Endothelial cell of umbilical vein (primary cell): ENCODE results near the gene EDN1. TPM values are rescaled to one million over a fixed set of nuclear protein-coding genes. Genes with fewer than 3 reads are reported as not detected.

Experiments
- BruUV-seq: library from RNA; stranded (reverse); fragments of 400-500 nt; replicated peaks from 2 replicates; lab custom pipeline; 2021; lab: Mats Ljungman, UMichigan
- CTCF ChIA-PET: fragments of 300-600, 350-600 bp; sonication (Branson Sonifier 250); formaldehyde crosslinking; loops from one replicate; lab custom pipeline; 2021; ENCODE audit warnings: antibody characterized with exemption, inconsistent platforms; lab: Charles Lee
- POLR2A ChIA-PET: fragments of 300-600, 350-600 bp; sonication (Branson Sonifier 250); formaldehyde crosslinking; loops from one replicate; lab custom pipeline; 2021; ENCODE audit warnings: antibody characterized with exemption, inconsistent platforms; lab: Charles Lee
- DNase-seq: peaks from one replicate; pipeline ENCODE4 v3.0.0-alpha.2; 2011; ENCODE audit warnings: low read depth, low spot score
- FAIRE-seq: peaks from 2 replicates; lab custom pipeline; 2011; peaks lifted over from hg19 to GRCh38; lab: Jason Lieb, UNC
- H2AFZ ChIP-seq: 2 replicates; pipeline ENCODE4 v1.6.0; 2012; ENCODE audit warnings: low read depth, low read length, control low read depth, inconsistent platforms
- H3K27ac ChIP-seq: 2 replicates; pipeline ENCODE4 v1.5.1; 2011; ENCODE audit warnings: low read depth, mild to moderate bottlenecking, control low read depth, low read length, moderate library complexity; ENCODE audit not compliant: insufficient read depth
- H3K27me3 ChIP-seq, 2 experiments: 2 replicates each; pipeline versions ENCODE4 v1.6.0 to v1.6.1; 2011; ENCODE audit warnings: low read length in 2 of 2, mixed read lengths in 1 of 2; ENCODE audit not compliant: control insufficient read depth in 2 of 2, insufficient read depth in 2 of 2
- H3K36me3 ChIP-seq, 2 experiments: 2 replicates in 1 of 2; 3 replicates in 1 of 2; pipeline ENCODE4 v1.5.1; 2011; ENCODE audit warnings: low read length in 2 of 2, mild to moderate bottlenecking in 1 of 2, moderate library complexity in 1 of 2; ENCODE audit not compliant: control insufficient read depth in 2 of 2, insufficient read depth in 2 of 2; ENCODE audit errors: extremely low read depth in 1 of 2
- H3K4me1 ChIP-seq: 3 replicates; pipeline ENCODE4 v1.5.1; 2011; ENCODE audit warnings: mild to moderate bottlenecking, low read length; ENCODE audit not compliant: control insufficient read depth, insufficient read depth; ENCODE audit errors: extremely low read depth
- H3K4me2 ChIP-seq: 2 replicates; pipeline ENCODE4 v1.6.1; 2011; ENCODE audit warnings: low read length, control low read depth, mixed read lengths; ENCODE audit not compliant: insufficient read depth
- H3K4me3 ChIP-seq, 3 experiments: fragments of 200-600 bp in 1 of 3; sonication (generic), shearing (Covaris generic) in 1 of 3; replicated peaks in 1 of 3; 2 replicates each; pipeline ENCODE4 v1.5.1; 2011 to 2016; ENCODE audit warnings: control low read depth in 3 of 3, low read length in 3 of 3, mild to moderate bottlenecking in 2 of 3, inconsistent platforms in 1 of 3, low read depth in 1 of 3, moderate library complexity in 1 of 3; ENCODE audit not compliant: insufficient read depth in 1 of 3
- H3K79me2 ChIP-seq: 2 replicates; pipeline ENCODE4 v1.6.0; 2012; ENCODE audit warnings: low read length, inconsistent platforms; ENCODE audit not compliant: control insufficient read depth, insufficient read depth
- H3K9ac ChIP-seq: replicated peaks from 2 replicates; pipeline ENCODE3; 2011; ENCODE audit warnings: low read length, control low read depth; ENCODE audit not compliant: insufficient read depth; ENCODE audit errors: extremely low read depth
- H3K9me1 ChIP-seq: replicated peaks from 3 replicates; pipeline ENCODE4 v1.6.0; 2011; ENCODE audit warnings: mild to moderate bottlenecking, low read length; ENCODE audit not compliant: control insufficient read depth, insufficient read depth; ENCODE audit errors: extremely low read depth
- H3K9me3 ChIP-seq: replicated peaks from 2 replicates; pipeline ENCODE4 v1.5.1; 2012; ENCODE audit warnings: low read length, inconsistent platforms; ENCODE audit not compliant: control insufficient read depth, insufficient read depth
- H4K20me1 ChIP-seq: replicated peaks from 2 replicates; pipeline ENCODE3; 2011; ENCODE audit warnings: mild to moderate bottlenecking, low read length; ENCODE audit not compliant: control insufficient read depth, insufficient read depth; ENCODE audit errors: extremely low read depth
- CTCF ChIP-seq, 2 donors: IDR thresholded peaks; 1 replicate in 1 of 2; 2 replicates in 1 of 2; pipeline ENCODE4 v1.5.1; 2011; ENCODE audit warnings: low read length in 2 of 2, mild to moderate bottlenecking in 2 of 2, moderate library complexity in 2 of 2, control low read depth in 1 of 2, inconsistent platforms in 1 of 2, low read depth in 1 of 2; ENCODE audit not compliant: insufficient read depth in 1 of 2; ENCODE audit errors: extremely low read depth in 1 of 2
- POLR2AphosphoS5 ChIP-seq: IDR thresholded peaks from 2 replicates; pipeline ENCODE4 v1.6.1; 2012; ENCODE audit warnings: low read depth, mild to moderate bottlenecking, control low read depth, low read length, moderate library complexity; ENCODE audit not compliant: insufficient read depth
- dilution Hi-C: fragments of 300-500 bp; cut with MboI; formaldehyde crosslinking; loops from one replicate; pipeline ENCODE4 v1.15.0; 2019; ENCODE audit warnings: low sequenced_read_pairs; ENCODE audit not compliant: extremely low pct_ligation_motif_present
- intact Hi-C: fragments of 100-400 bp; cut with micrococcal nuclease; formaldehyde crosslinking; loops from one replicate; pipeline ENCODE4 v1.10.0; 2022
- polyA plus RNA-seq, 4 experiments: library from polyadenylated mRNA; depleted of rRNA in 3 of 4; stranded (reverse) in 3 of 4; unstranded in 1 of 4; fragments of >200 nt; gene quantifications; 2 replicates each; pipeline versions ENCODE4 v1.2.1 to v1.2.3, GENCODE V29; 2011 to 2012; ENCODE audit warnings: missing spikeins in 1 of 4
- total RNA-seq: library from RNA; stranded (reverse); gene quantifications from 2 replicates; pipeline ENCODE4 v1.2.3, GENCODE V29; 2021

EDN1 gene
- total and polyA plus RNA-seq, 2 donors (not counting 3 experiments of a cell fraction or from before 2014, with no cell fraction given): 493 to 498 TPM

DNA sequence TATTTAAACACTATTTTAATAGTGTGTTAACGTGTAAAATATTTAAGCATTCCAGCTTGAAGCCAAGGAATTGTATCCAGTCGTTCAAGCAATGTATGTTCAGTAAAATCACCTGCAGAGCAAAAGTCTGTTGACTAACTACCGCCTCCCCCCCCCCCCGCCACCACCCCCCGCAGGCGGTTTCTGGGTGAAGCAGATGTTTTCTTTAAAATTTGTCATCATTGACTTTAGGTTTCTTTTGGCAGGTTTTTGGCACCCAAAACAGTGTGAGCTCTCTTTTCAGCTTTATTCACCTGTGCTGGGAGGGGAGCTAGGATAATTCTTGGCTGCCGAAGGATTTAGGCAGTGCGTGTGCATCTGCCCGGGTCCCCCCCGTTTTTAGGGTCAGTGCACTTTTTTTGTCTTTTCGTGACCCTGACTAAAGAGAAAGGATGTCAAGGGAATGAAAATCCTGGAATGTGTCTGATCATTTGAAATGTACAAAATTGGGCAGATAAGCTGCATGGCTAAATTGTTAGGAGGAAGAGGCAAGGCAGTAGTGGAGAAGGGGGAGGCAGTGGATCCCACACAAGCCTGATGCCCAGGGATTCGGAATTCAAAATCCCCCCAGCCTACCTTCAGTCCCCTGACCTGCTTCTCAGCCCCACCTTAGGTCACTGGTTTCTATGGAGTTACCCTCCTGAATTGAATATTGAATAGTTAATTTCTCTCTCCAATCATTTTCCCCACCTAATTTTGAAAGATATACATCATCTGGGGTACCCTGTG lies 1.1 kb downstream of the EDN1 start:
- Histone ChIP-seq H3K9me1 (no peaks in the 10 kb centered on the region), H3K36me3 (peaks cover 34 to 48% of the 10 kb centered on the region in 2 experiments), H3K27me3 (no peaks in the 10 kb centered on the region), H3K4me3 (peak overlapping the region; percentile 91 to 98 (median 96)), H3K79me2 (peaks cover 53% of the 10 kb centered on the region), H3K9ac (peak overlapping the region; percentile 99), H4K20me1 (peaks cover 4% of the 10 kb centered on the region), H2AFZ (no peak overlapping the region), H3K4me1 (peaks cover 37% of the 10 kb centered on the region), H3K4me2 (peak overlapping the region; percentile 93), H3K9me3 (no peaks in the 10 kb centered on the region), H3K27ac (peak overlapping the region; percentile 98)
- no peak for FAIRE-seq
- no peak for DNase-seq
- BruUV-seq: no TSS peak
- TF ChIP-seq CTCF (IDR thresholded peaks at IDR 0.05; ENCODE audit: extremely low read depth in 1 of 2, insufficient read depth in 1 of 2, low read depth in 1 of 2, low read length in 2 of 2) (no peak), POLR2AphosphoS5 (peak; percentile 73)
- dilution Hi-C loops: loop anchor here (10.0 to 25.0 kb wide), 4 partner anchors 196 to 679 kb away; no protein-coding TSS in a partner anchor
- intact Hi-C loops: loop anchor here (2.0 to 5.0 kb wide), 2 partner anchors 246 to 1079 kb away; no protein-coding TSS in a partner anchor
- ChIA-PET POLR2A (interaction anchor here (0.6 to 4.3 kb wide), 12 partner anchors 8 to 706 kb away, joined by 4 to 125 read pairs (median 19); partner anchors contain the start of gene HIVEP1), CTCF (interaction anchor here (1.1 to 4.6 kb wide), 8 partner anchors 192 to 683 kb away, joined by 3 to 89 read pairs (median 10); no protein-coding TSS in a partner anchor)
